A549 (cell line): ENCODE measurements around the gene HIKESHI.

Experiments used
- CTCF ChIP-seq: fragments of >200 bp; sonication (Bioruptor Twin); formaldehyde crosslinking; IDR thresholded peaks from 3 replicates; pipeline ENCODE4 v1.5.1; 2016
- EP300 ChIP-seq, 2 experiments: fragments of >200 bp; sonication (Bioruptor Twin); formaldehyde crosslinking; IDR thresholded peaks; 2 replicates in 1 of 2; 3 replicates in 1 of 2; pipeline ENCODE4 v1.6.1; 2016 to 2017
- GATA3 ChIP-seq: IDR thresholded peaks from 2 replicates; pipeline ENCODE4 v1.6.1; 2012; ENCODE audit warnings: borderline replicate concordance
- JUN ChIP-seq, 2 experiments: fragments of >200 bp; sonication (Bioruptor Twin); formaldehyde crosslinking; IDR thresholded peaks; 2 replicates in 1 of 2; 3 replicates in 1 of 2; pipeline ENCODE4 v1.6.1; 2016 to 2017
- JUNB ChIP-seq: fragments of >200 bp; sonication (Bioruptor Twin); formaldehyde crosslinking; IDR thresholded peaks from 2 replicates; pipeline ENCODE4 v1.6.1; 2016
- MAFK ChIP-seq: fragments of 450-650 bp; IDR thresholded peaks from 2 replicates; pipeline ENCODE4 v1.6.1; 2014; ENCODE audit not compliant: partially characterized antibody
- NPAS2 ChIP-seq: fragments of 250-450 bp; sonication (Bioruptor Pico); IDR thresholded peaks from 2 replicates; pipeline ENCODE4 v1.8.0; 2022; ENCODE audit warnings: mild to moderate bottlenecking, moderate library complexity, borderline replicate concordance
- POLR2A ChIP-seq: IDR thresholded peaks from 2 replicates; pipeline ENCODE4 v1.6.1; 2012; ENCODE audit warnings: mild to moderate bottlenecking, low read length
- RAD21 ChIP-seq, 2 experiments: fragments of >200 bp in 1 of 2; sonication (Bioruptor Twin) in 1 of 2; formaldehyde crosslinking in 1 of 2; IDR thresholded peaks in 1 of 2; conservative IDR thresholded peaks in 1 of 2; 2 replicates in 1 of 2; 3 replicates in 1 of 2; pipeline ENCODE4 v1.6.1; 2012 to 2018; ENCODE audit warnings: inconsistent platforms in 1 of 2
- RCOR1 ChIP-seq: fragments of 150-350 bp; IDR thresholded peaks from 2 replicates; pipeline ENCODE4 v1.6.1; 2014; ENCODE audit warnings: antibody characterized with exemption, low read length, low read depth
- REST ChIP-seq: fragments of 200-600 bp; sonication (generic); IDR thresholded peaks from 2 replicates; pipeline ENCODE4 v1.6.1; 2016; ENCODE audit warnings: antibody characterized with exemption, mild to moderate bottlenecking, moderate library complexity
- SMC3 ChIP-seq: fragments of >200 bp; sonication (Bioruptor Twin); formaldehyde crosslinking; IDR thresholded peaks from 3 replicates; pipeline ENCODE4 v1.6.1; 2018; ENCODE audit warnings: inconsistent platforms
- ZSCAN20 ChIP-seq: fragments of 250-450 bp; sonication (Bioruptor Pico); IDR thresholded peaks from 2 replicates; pipeline ENCODE4 v1.8.0; 2022; ENCODE audit warnings: mild to moderate bottlenecking, moderate library complexity

GRCh38 chr11:86380295-86381059 is 78.4 kb downstream of the HIKESHI start:
- TF ChIP-seq ZSCAN20 (CRISPR knock-in tag) (no peak), CTCF (no peak), POLR2A (no peak), JUNB (no peak), RAD21 (conservative IDR thresholded peaks at IDR 0.05 in 1 of 2, IDR thresholded peaks at IDR 0.05 in 1 of 2) (no peak), NPAS2 (CRISPR knock-in tag) (no peak), SMC3 (no peak), MAFK (no peak), GATA3 (no peak), EP300 (IDR thresholded peaks at IDR 0.05) (no peak), REST (no peak), JUN (IDR thresholded peaks at IDR 0.05) (no peak), RCOR1 (no peak)
